HEK293T (cell line): ENCODE results near the gene SRGAP3.

Source experiments
- CTCF ChIA-PET: fragments of 350-600 bp; formaldehyde crosslinking; extraction: SDS; loops from one replicate; lab custom pipeline; 2021; ENCODE audit warnings: antibody characterized with exemption, inconsistent platforms; lab: Yijun Ruan, JAX
- POLR2A ChIA-PET: fragments of 350-600 bp; formaldehyde crosslinking; extraction: SDS; loops from one replicate; lab custom pipeline; 2020; ENCODE audit warnings: antibody characterized with exemption, inconsistent platforms; lab: Yijun Ruan, JAX
- DNase-seq: peaks from one replicate; pipeline ENCODE4 v3.0.0; 2012; ENCODE audit warnings: mixed read lengths; ENCODE audit errors: extremely low spot score
- ARNT ChIP-seq: fragments of 450-650 bp; IDR thresholded peaks from 2 replicates; pipeline ENCODE4 v1.6.1; 2017; ENCODE audit warnings: mild to moderate bottlenecking
- BHLHE40 ChIP-seq: fragments of 450-650 bp; IDR thresholded peaks from 2 replicates; pipeline ENCODE4 v1.6.1; 2016; ENCODE audit warnings: mild to moderate bottlenecking, moderate library complexity, borderline replicate concordance
- CTBP1 ChIP-seq: fragments of 450-650 bp; IDR thresholded peaks from 2 replicates; pipeline ENCODE4 v1.6.1; 2016; ENCODE audit warnings: borderline replicate concordance
- ELF4 ChIP-seq: fragments of 450-650 bp; IDR thresholded peaks from 2 replicates; pipeline ENCODE4 v1.6.1; 2017; ENCODE audit warnings: antibody characterized with exemption
- FOXA1 ChIP-seq: fragments of 450-650 bp; IDR thresholded peaks from 2 replicates; pipeline ENCODE4 v1.6.1; 2016; ENCODE audit warnings: mild to moderate bottlenecking
- FOXK2 ChIP-seq: fragments of 450-650 bp; IDR thresholded peaks from 2 replicates; pipeline ENCODE4 v1.6.1; 2016; ENCODE audit warnings: mild to moderate bottlenecking
- FOXM1 ChIP-seq: fragments of 450-650 bp; IDR thresholded peaks from 2 replicates; pipeline ENCODE4 v1.6.1; 2017; ENCODE audit warnings: mild to moderate bottlenecking, borderline replicate concordance
- HDGF ChIP-seq: fragments of 450-650 bp; IDR thresholded peaks from 2 replicates; pipeline ENCODE4 v1.6.1; 2017; ENCODE audit warnings: antibody characterized with exemption, borderline replicate concordance
- L3MBTL2 ChIP-seq: fragments of 450-650 bp; conservative IDR thresholded peaks from 2 replicates; pipeline ENCODE4 v1.6.1; 2016; ENCODE audit warnings: mild to moderate bottlenecking
- LEF1 ChIP-seq: fragments of 450-650 bp; IDR thresholded peaks from 2 replicates; pipeline ENCODE4 v1.6.1; 2017; ENCODE audit warnings: mild to moderate bottlenecking, borderline replicate concordance
- NFRKB ChIP-seq: fragments of 450-650 bp; IDR thresholded peaks from 2 replicates; pipeline ENCODE4 v1.6.1; 2016; ENCODE audit warnings: mild to moderate bottlenecking, moderate library complexity
- SP1 ChIP-seq: fragments of 450-650 bp; IDR thresholded peaks from 2 replicates; pipeline ENCODE4 v1.6.1; 2017
- SUZ12 ChIP-seq: fragments of 450-650 bp; IDR thresholded peaks from 2 replicates; pipeline ENCODE4 v1.6.1; 2016; ENCODE audit warnings: mild to moderate bottlenecking
- TARDBP ChIP-seq: fragments of 450-650 bp; IDR thresholded peaks from 2 replicates; pipeline ENCODE4 v1.6.1; 2016
- ZNF384 ChIP-seq: fragments of 450-650 bp; IDR thresholded peaks from 2 replicates; pipeline ENCODE4 v1.6.1; 2016
- TF ChIP-seq, protein P1 (sequence below): fragments of 450-650 bp; IDR thresholded peaks from 2 replicates; pipeline ENCODE4 v1.6.1; 2016

SRGAP3 gene

DNA sequence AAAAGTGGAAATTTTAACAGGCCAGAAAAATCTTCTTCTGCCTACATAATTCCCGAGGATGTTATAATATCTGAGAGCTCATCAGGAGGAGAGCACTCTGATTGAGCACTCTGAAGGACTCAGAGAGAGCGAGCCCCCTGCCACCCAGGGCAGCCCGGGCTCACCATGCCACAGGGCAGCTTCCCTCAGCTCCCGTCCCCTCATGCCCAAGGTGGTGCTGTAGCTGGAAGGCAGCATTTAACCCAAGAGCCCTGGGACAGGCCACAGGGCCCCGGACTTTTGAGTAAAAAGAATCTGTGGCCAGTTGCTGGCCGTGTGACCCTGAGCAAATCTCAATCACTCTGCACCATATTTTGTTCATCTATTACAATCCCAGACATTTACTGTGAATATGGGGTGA is 262.7 kb downstream of the SRGAP3 start:
- CTCF ChIA-PET = interaction anchor here (1.4 to 3.1 kb wide), 2 partner anchors 9 to 316 kb away, joined by 4 to 20 read pairs; no protein-coding TSS in a partner anchor
- POLR2A ChIA-PET = no interaction called here

GRCh38 chr3:8985876-8986275 is 263.6 kb downstream of the SRGAP3 start:
- TF ChIP-seq TARDBP = no peak
- no peak for TF ChIP-seq FOXA1
- no peak for TF ChIP-seq SUZ12
- TF ChIP-seq LEF1 = no peak
- no peak for TF ChIP-seq NFRKB
- no peak for TF ChIP-seq ZNF384
- no peak for TF ChIP-seq ELF4
- no peak for TF ChIP-seq SP1
- no peak for TF ChIP-seq BHLHE40
- no peak for TF ChIP-seq CTBP1
- TF ChIP-seq L3MBTL2 = no peak
- TF ChIP-seq, protein P1, sequence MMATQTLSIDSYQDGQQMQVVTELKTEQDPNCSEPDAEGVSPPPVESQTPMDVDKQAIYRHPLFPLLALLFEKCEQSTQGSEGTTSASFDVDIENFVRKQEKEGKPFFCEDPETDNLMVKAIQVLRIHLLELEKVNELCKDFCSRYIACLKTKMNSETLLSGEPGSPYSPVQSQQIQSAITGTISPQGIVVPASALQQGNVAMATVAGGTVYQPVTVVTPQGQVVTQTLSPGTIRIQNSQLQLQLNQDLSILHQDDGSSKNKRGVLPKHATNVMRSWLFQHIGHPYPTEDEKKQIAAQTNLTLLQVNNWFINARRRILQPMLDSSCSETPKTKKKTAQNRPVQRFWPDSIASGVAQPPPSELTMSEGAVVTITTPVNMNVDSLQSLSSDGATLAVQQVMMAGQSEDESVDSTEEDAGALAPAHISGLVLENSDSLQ = no peak
- TF ChIP-seq FOXK2 = no peak
- ChIA-PET POLR2A (no interaction called here), CTCF (no interaction called here)
- no peak for DNase-seq

More for the DNA sequence above, 262.7 kb downstream of the SRGAP3 start:
- TF ChIP-seq CTBP1 = no peak
- TF ChIP-seq TARDBP = no peak
- TF ChIP-seq FOXM1 = no peak
- no peak for DNase-seq

- ChIA-PET CTCF (no interaction called here), POLR2A (no interaction called here)
- no peak for DNase-seq
- TF ChIP-seq NFRKB (no peak), BHLHE40 (no peak), HDGF (no peak), LEF1 (no peak), SUZ12 (no peak), CTBP1 (no peak), SP1 (no peak), L3MBTL2 (no peak), FOXA1 (no peak), FOXK2 (no peak), FOXM1 (no peak), ELF4 (no peak), ARNT (no peak)
- TF ChIP-seq, protein P1 = no peak
These were observed 264.0 kb downstream of the SRGAP3 start for GRCh38 chr3:8985411-8985831.

DNA sequence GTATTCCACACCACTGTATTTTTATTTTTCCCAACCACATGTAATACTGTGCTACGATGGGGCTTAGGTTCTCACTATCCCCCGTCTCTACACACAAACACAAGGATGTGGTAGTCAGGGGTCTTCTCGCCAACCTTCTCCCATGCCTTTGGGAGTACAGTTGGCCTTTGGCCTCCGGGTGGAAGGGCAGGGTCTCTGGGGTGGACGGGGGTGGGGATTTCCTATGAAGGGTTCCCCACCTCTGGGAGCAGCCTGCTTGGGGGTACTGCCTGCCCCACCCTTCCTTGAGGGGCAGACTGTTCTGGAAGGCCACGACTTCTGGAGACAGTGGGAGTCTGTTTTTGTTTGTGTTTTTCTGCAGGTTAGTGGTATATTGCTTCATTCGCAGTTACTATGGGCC is 264.9 kb downstream of the SRGAP3 start:
- ChIA-PET POLR2A (no interaction called here), CTCF (no interaction called here)

DNA sequence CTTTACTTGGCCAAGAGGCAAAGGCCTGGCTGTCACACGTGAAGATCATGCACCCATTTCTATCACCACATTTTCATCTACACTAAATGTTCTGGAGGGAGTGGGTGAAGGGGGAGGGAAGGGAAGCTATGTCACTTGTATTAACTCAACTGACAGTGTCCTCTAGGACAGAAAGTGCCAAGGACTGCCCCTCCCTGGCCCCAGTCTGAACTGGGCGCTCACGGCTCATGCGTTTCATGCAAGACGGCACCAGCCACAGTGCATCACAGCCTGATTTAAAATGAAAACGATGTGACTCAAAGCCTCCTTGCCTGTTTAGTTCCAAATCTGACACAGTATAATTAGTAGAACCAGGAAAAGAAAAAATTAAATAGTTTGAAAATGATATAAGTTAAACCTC is 265.4 kb downstream of the SRGAP3 start:
- POLR2A ChIA-PET = no interaction called here
- no peak for TF ChIP-seq SUZ12
- no peak for TF ChIP-seq ARNT
- no peak for TF ChIP-seq ELF4
- TF ChIP-seq HDGF = no peak
- TF ChIP-seq LEF1 = no peak
- no peak for TF ChIP-seq FOXA1
- TF ChIP-seq SP1 = no peak
- no peak for TF ChIP-seq BHLHE40
- no peak for TF ChIP-seq FOXM1
- TF ChIP-seq FOXK2 = no peak
- no peak for TF ChIP-seq TARDBP
- TF ChIP-seq ZNF384 = no peak
- no peak for TF ChIP-seq L3MBTL2
- CTCF ChIA-PET = no interaction called here
- no peak for DNase-seq

More for the DNA sequence above, 264.9 kb downstream of the SRGAP3 start:
- no peak for DNase-seq
- TF ChIP-seq CTBP1 (no peak), FOXM1 (no peak), L3MBTL2 (no peak), LEF1 (no peak), FOXA1 (no peak)

DNA sequence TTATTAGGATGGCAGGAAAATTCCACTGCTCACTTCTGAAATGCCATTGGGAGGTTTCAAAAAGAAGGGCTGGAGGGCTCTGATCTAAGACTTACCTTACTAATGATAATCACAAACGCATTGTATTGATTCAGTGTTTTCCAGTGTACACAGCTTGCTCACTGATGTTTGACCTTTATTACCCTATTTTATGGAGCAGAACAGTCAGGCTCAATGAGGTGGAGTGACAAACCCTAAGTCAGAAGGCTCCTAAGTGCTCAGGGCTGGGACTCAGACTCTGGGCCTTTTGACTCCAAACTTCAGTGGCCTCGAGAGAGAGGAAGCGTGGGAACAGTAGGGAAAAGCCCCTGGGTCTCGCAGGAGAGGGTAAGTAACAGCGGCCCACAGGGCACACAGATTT is 265.9 kb downstream of the SRGAP3 start:
- no peak for TF ChIP-seq NFRKB
- TF ChIP-seq FOXK2 = no peak
- TF ChIP-seq SP1 = no peak
- no peak for TF ChIP-seq ELF4
- TF ChIP-seq TARDBP = no peak
- no peak for TF ChIP-seq ZNF384
- no peak for TF ChIP-seq CTBP1
- TF ChIP-seq, protein P1 = no peak
- no peak for TF ChIP-seq SUZ12
- TF ChIP-seq FOXM1 = no peak
- no peak for TF ChIP-seq BHLHE40
- no peak for TF ChIP-seq HDGF
- ChIA-PET CTCF (no interaction called here), POLR2A (no interaction called here)
- no peak for DNase-seq
